HG03196 (cell line): ENCODE results near the gene TOP2A.

Source experiments
- ATAC-seq: cut with Tn5 transposase; IDR thresholded peaks from one replicate; pipeline ENCODE4 v1.9.1; 2021; ENCODE audit not compliant: unreplicated experiment

The TOP2A gene

DNA sequence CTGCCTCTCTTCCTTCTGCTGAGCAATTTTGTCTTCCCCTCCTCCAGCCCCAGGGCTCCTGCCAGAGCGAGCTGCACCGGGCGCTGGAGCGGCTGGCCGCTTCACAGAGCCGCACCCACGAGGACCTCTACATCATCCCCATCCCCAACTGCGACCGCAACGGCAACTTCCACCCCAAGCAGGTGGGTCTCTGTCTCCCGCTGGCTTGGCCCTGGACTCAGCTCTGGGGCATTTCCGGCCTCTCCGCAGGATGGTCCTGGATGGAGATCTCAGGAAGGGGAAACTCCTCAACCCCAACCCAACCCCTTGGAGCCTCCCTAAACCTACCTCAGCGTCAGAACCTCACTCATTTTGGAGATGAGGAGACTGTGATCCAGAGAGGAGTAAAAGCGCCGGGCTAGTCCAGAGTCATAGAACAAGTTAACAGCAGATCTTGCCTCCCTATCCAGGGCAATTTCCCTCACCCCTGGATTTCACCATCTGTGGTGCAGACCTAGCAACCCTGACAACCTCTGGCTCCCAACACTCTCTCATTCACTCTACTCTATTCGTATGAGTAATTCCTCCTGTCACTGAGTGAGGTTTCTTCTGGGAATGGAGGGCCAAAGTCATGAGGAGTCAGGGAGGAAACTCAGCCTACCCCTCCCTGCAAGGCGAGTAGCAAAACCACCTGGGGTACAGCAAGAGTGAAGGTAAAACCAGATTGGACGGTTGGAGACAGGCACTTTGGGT is 36.4 kb upstream of the TOP2A start:
- ATAC-seq, result no peak

DNA sequence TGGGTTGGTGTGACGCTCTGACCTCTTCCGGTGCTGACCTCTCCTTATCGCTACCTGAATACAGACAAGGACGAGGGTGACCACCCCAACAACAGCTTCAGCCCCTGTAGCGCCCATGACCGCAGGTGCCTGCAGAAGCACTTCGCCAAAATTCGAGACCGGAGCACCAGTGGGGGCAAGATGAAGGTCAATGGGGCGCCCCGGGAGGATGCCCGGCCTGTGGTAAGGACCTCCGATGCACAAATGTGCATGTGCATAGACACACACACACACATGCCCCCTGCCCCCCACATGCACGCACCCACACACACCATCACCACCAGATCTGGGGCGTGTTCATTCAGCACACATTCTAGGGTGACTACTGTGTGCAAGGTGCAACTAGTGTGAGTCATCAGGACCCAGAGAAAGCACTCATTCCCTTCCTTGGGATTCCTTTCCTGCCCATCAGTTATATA is 35.3 kb upstream of the TOP2A start:
- no peak for ATAC-seq

DNA sequence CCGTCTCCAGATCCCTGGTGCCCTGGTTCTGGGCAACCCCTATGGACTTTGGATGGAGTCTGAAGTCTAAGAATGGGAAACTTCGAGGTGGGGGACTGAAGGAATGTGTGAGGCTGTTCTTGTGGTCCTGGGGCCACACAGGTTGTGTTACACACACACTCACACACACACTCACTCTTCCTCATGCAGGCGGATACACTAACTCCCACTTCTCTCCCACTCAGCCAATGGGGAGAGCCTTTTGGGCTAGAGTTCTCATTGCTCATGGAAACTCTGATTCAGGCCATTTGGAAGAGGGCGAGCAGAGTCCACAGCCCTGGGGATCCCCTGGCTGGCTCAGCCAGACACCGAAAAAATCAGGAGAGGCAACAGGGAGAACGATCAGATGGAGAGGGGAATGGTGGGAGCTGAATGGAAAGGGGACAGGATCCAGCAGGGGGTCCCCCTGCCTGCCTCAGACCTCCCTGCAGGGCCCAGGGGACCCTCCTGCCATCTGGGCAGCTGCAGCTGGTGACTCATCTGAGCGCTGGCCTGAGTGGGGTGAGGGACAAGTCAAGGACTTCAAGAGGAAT is 34.6 kb upstream of the TOP2A start:
- no peak for ATAC-seq

DNA sequence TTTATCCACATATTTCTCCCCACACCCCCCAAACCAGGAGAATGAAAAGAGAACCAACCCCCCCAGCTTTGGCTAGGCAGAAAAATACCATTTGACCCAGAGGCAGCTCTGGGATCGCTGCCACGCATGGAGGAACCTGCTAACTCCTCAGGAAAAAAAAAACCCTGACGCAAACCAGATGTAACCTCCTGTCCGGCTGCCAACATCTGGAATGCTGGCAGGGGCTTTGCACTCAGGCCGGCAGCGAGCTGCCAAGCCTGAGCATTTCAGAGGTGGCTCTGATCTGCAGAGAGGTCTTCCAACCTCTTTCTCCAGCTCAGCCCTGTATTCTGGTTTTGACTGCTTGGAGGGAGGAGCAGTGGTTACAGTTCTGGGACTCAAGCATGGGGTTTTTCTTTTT is 33.7 kb upstream of the TOP2A start:
- no peak for ATAC-seq

DNA sequence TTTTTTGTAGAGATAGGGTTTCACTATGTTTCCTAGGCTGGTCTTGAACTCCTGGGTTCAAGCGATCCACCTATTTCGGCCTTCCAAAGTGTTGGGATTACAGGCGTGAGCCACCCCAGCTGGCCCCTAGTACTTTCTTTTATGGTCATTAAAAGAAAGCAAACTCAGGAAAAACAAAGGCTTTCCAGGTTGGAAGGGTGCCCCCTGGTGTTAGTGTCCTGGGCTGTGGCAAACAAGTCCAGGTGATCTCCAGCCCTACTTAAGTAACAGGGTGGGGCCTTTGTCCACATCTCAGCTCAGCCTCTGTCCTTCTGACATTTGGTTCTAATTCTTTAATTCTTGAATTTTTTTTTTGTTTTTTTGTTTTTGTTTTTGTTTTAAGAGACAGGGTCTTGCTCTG is 32.5 kb upstream of the TOP2A start:
- no peak for ATAC-seq

DNA sequence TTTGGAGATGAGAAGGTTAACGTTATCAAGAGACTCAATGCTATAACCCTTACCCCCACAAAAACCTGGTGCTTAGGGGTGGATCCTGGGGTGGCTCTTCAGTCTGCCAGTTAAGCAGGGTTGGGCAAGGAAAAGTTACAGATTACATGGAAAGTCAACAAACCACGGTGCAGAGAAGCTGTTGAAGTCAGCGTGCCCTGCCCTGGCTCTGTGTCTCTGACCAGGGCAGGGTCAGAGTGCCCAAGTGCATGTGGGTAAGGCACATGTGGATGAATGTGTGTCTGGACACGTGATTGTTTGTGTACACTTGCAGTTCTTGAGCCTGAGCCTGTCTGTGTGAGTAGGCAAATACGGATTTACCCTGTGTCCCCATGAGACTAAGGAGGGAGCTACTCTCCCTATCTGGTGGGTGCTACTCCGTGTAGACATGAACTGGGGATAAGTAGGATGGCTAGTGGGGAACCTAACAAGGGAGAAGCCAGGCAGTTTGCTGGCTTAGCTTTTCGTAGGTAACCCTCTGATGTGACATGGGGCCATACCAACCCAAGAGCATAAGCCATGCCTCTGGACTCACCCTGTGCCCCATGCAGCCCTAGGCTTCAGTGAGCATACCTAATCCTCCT is 31.1 kb upstream of the TOP2A start:
- ATAC-seq, result no peak

DNA sequence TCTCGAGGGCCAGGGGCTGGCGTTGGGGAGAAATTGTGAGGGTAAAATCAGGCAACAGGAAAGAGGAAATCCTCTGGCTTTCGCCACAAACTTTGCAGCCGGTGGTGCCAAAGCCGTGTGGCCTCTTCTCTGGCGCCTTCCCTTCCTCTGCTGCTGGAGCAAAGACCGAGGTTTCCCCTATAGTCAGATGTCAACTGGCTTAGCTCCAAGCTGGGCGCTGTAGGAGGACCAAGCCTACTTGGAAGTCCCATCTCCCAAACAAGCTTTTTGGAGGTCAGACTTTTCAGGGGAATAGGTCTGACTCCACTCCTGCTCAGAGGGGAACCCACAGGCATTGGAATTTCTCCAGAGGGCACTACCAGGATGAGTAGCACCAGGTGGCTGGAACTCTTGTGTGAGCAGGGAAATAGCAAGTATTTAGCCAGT is 30.5 kb upstream of the TOP2A start:
- no peak for ATAC-seq

DNA sequence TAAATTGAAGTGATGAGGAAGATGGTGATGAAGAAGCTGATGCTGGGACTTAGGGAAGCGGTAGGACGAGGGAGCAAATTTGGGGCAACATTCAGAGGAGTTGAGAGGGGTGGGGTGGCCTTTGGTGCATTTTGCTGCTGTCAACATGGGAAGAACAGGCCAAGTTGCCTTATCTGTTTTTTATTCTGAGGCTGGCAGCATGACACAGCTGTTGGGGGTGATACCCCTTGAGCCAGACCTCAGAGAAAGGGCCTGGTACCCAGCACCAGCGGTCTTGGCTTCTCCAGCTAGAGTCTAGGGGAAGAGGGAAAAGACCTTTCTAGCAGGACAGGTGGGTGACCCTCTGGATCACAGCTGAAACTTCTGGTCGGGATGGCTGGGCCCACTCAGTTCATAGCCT is 30.1 kb upstream of the TOP2A start:
- ATAC-seq, result no peak

DNA sequence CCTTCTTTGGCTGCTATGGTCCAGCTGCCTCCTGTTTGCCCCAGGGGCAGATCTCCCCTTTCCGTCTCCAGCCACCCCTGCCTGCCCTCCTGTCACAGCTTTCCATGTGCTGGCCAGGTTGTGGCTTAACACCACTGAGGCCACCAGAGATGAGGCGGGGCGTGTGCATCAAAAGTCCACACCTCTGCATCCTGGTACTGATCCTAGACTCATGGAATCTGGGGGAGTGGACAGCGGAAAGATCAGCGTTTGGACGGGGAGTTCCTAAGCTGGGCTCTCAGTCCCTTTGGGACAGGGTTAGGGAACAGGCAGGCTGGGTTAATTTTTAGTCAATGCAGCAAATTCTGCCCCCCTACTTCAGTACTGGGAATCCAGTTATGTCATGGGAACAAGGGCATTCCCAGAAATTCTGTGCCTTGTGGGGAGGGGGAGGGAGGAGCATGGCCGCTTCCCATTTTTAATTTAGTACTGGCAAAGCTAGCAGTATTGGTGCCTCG is 29.5 kb upstream of the TOP2A start:
- ATAC-seq, result no peak

DNA sequence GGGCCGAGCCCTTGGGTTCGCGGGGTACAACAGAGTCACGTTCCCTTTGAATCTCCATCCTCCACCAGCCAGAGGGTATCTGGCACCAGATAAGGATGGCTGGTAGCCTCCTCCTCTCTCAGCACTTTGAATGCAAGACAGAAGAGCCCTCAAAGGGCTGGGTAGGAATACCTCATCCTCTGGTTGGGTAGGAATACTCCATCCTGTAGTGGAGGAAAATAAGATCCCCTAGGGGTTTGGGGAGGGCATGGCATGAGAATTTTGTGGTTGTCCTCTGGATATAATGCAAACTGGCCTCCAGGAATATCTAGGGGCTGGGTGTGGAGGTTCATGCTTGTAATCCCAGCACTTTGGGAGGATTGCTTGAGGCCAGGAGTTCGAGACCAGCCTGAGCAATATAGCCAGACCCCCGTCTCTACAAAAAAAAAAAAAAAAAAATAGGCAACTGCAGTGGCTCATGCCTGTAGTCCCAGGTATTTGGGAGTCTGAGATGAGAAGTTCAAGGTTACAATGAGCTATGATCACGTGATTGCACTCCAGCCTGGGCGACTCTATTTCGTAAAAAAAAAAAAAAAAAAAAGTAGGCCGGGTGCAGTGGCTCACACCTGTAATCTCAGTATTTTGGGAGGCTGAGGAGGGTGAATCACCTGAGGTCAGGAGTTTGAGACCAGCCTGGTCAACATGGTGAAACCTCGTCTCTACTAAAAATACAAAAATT is 28.2 kb upstream of the TOP2A start:
- no peak for ATAC-seq

DNA sequence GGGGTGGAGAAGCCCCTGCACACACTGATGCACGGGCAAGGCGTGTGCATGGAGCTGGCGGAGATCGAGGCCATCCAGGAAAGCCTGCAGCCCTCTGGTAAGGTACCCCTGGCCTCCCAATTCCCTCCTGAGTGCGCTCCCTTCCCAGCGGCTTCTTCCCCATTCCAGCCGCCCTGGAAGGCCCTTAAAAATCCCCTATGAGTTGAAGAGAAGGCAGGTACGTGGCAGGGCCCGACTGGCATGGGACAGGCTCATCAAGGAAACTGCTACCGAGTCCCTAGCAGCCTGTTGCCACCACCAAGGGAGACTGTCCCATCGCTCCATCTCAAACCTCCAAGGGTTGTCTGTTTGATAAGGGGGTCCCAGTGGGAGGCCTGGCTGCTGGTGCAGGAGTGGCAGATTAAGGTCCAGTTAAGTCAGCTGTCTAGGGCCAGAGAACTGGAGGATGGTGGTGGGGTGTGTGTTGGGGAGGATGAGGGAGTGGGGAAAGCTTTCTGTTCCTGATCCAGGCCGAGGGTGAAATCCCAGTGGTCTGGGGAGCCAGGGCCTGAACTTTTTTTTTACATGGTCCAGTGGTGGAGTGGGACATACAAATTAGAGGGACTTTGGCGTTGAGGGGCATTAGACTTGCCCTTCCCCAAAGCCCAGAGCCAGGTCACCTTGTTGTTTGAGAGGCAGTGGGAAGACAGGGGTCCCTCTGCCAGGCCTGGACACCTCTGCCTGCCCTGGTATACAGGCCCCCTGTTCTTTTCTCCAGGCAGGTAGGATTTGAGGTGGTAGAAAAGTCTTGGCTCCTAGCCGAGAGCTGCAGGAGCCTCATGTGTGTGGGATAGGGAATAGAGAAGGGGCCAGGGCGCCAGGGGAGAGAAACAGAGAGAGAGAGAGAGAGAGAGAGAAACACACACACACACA is 26.5 kb upstream of the TOP2A start:
- no peak for ATAC-seq

DNA sequence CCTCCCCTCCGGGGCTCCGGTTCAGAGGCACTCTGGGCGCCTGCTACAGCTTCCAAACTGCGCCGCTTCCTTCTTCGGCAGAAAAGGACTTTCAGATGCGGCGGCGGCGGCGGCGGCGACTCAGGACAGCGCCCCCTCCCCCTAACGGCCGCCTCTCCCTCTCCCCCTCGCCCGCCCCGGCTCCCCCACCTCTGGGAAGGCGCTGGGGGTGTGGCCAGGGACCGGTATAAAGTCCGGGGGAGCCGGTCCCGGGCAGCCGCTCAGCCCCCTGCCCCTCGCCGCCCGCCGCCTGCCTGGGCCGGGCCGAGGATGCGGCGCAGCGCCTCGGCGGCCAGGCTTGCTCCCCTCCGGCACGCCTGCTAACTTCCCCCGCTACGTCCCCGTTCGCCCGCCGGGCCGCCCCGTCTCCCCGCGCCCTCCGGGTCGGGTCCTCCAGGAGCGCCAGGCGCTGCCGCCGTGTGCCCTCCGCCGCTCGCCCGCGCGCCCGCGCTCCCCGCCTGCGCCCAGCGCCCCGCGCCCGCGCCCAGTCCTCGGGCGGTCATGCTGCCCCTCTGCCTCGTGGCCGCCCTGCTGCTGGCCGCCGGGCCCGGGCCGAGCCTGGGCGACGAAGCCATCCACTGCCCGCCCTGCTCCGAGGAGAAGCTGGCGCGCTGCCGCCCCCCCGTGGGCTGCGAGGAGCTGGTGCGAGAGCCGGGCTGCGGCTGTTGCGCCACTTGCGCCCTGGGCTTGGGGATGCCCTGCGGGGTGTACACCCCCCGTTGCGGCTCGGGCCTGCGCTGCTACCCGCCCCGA is 25.7 kb upstream of the TOP2A start, which contains the start of gene IGFBP4:
TSS of gene IGFBP4 (plus strand) at position 255 of the 792 bp plus-strand sequence. CDS start at position 541, 286 bp downstream.
- no peak for ATAC-seq

DNA sequence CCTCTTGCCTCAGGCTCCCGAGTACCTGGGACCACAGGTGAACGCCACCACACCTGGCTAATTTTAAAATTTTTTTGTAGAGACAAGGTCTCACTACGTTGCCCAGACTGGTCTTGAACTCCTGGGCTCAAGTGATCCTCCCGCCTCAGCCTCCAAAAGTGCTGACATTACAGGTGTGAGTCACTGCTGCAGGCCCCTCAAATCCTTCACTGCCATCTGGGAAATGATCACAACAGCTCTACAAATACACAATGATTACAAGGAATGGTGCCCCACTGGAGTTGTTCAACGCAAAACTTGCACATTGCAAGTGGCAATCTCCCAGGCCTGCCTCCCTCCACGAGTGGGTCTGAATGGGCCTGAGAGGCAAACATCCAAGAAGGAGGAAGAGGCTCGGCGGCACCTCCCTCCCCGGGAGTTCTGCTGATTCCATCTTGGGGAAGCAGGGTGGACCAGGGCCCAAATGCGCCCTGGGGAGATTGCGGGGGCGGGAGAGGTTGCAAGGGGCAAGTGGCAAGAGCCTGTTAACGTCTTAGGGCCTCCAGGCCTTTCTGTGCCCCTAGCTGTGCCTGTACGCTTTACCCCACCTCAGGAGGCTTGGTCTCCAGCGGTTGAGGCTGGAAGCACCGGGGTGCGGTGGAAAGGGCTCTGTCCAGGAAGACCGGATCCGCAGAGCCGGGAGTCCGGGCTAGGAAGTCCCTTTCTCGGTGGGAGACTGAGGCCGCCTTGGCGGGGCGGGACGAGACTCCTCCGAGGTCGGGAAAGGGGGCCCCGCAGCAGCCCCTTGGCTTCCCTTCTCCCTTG is 24.9 kb upstream of the TOP2A start:
- no peak for ATAC-seq

DNA sequence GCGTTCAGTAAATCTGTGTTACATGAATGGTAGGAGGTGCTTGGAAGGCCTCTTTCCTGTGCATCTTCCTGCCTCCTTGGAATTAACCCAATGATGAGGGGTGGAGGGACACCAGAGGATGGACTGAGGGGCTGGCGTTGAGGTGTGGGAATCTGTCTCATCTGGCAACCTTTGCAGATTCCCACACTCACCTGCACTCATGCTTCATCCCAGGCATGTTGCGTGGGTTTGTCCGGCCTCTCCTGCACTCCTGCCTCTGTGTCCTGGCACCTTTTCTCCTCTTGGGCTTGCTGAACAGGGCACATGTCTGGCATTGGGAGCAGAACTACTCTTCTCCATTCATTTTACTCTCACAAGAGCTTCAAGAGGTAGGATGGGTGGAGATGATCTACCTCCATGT is 22.5 kb upstream of the TOP2A start:
- ATAC-seq, result no peak

DNA sequence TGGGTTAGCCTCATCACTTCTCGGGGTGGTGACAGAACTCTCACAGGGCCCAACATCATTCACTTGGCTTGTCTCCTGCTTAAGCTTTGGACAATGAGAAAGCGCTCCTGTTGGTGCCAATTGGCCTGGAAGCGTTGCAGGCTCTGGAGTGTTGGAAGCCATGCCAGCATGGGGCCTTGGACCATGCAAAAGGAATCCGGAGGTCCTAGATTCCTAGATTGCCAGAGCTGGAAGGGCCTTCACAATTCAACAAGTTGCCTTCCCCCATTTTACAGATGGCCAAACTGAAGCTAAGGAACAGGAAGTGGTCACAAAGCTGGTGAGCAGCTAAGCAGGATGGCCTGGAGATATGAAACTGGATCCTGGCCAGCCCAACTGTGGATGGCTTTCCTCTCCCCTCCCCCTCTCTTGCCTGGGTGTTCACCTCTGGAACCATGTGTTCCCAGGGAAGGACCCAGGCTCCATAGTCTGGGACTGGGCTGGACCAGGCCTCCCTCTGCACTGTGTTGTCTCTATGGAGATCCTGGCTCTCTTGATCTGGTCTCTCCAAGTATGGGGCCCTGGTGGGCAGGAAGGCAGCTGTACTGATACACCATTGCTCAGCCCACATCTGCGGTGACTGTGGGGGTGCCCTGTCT is 19.5 kb upstream of the TOP2A start:
- no peak for ATAC-seq

DNA sequence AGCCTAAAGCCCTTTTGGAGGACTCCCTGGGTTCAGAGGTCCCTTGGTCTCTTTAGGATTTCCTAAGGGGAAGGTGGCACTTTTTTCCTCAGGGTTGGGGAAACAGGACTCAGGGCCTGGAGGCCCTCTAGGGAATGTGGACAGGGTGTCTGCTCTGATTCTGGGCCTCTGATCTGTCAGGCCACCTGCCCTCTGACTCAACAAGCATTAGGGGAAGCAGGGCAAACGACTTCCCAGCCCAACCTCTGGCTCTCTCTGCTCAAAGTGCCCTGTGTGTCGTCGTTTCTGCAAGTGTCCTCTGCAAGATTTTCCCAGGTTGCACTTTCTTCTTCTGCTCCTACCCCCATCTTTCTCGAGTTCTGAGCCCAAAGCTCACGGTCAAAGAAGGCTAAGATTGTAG is 18.9 kb upstream of the TOP2A start:
- no peak for ATAC-seq

DNA sequence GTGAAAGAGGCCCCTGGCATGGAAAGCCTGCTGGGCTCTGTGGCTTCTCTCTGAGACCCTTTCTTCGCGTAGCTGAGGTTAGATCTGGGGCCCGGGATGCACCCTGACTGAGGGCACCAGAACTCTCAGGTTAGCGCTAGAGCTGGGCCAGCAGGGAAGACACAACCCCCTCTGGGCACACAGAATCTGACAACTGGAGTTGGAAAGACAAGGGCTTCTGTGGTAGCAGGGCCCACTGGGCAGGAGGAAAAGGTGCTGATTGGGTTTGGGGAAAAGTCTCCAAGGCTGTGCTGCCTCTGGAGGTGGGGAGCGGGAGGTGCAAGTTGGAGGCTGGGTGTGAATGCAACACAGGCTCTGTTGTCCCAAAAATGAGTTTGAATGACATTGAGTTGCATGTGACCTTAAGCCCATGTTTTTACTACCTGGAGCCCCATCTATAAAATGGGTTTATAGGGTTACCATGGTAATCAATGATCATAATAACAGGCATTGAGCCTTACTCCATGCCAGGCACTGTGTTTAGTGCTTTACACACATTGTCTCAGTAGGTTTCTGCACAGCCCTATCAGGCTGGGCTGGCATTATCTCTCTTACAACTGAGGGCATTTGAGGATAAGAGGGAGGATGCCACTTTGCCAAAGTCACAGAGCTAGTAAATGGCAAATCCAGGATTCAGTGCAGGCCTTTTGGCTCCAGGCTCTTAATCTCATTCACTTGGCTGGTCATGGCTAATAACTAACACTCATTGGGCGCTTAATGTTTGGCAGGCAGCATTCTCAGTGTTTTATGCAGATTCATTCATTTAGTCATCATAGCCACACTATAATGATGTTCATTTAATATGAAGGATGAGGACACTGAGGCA is 16.1 kb upstream of the TOP2A start:
- no peak for ATAC-seq
